ENCODE results near the gene TNC. TPM values are rescaled to one million over a fixed set of nuclear protein-coding genes. Genes with fewer than 3 reads are reported as not detected.

TNC gene
- total and polyA plus RNA-seq, 2 experiments from 2014 or later: 165 to 319 TPM

DNA sequence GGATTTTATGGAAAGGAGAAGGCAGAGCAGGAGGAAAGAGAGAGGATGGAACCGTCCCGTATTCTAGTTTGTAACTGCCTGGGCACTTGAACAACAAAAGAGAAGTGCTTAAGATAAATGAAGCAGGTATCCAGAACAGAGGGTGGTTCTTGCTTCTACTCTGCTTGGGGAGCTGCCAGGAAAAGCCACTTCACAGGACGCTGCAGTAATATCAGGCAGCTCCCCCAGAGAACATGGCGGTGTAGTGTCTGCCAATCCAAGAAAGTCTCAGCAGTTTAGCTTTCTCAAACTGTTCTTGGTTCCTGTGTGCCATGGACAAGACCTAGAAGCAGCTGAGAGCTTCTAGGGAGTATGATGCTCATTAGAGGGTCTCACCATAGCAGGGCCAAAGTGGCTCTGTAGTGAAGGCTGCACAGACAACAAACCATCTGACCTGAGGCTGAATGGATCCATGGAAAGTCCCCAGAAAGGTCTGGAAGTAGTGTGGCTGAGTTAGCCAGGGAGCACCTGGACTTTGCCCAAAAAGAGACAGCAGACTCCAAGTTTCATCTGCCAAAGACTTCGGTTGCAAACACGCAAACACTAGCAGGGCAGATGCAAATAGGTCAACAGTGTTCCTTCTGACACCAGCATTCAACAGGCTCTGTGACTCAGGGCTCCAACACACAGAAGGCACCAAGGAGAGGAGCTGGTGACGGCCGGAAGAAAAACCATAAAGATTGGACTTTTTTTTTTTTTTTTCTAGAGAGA, 115.4 kb downstream of the TNC start:
- Histone ChIP-seq H3K27me3 (replicated peaks; ENCODE audit: insufficient read depth) (no peaks in the 10 kb centered on the region), H2AFZ (no peak overlapping the region), H4K20me1 (ENCODE audit: insufficient read depth) (no peaks in the 10 kb centered on the region), H3K4me1 (ENCODE audit: insufficient read depth) (peaks cover 17% of the 10 kb centered on the region), H3K9me2 (ENCODE audit: insufficient read depth) (no peaks in the 10 kb centered on the region), H3K36me3 (ENCODE audit: low read depth) (no peaks in the 10 kb centered on the region), H3K27ac (no peak overlapping the region), H3K4me2 (ENCODE audit: unreplicated experiment) (no peak overlapping the region), H3K9me3 (ENCODE audit: low read depth) (no peaks in the 10 kb centered on the region), H3K4me3 (no peak overlapping the region), H3K79me2 (ENCODE audit: insufficient read depth) (no peaks in the 10 kb centered on the region), H3F3A (ENCODE audit: insufficient read depth) (peaks cover 20% of the 10 kb centered on the region), H3K9ac (no peak overlapping the region)
- in situ Hi-C loops (cut with MboI): no loop called here
- TF ChIP-seq EZH2 (IDR thresholded peaks at IDR 0.05; ENCODE audit: insufficient read depth, poor library complexity, severe bottlenecking) (no peak), EZH2phosphoT487 (IDR thresholded peaks at IDR 0.05; ENCODE audit: insufficient read depth, low read depth) (no peak)
- 59 to 68% methylated on average over 8 of the region's 8 CpGs for WGBS, 2 experiments (ENCODE audit: low coverage in 1 of 2, low lambda C conversion rate in 2 of 2, missing lambda C conversion rate in 2 of 2)
- peak; percentile 33 for DNase-seq

GRCh38 chr9:115000217-115000639, 117.7 kb downstream of the TNC start:
- Histone ChIP-seq H3K9ac (no peak overlapping the region), H3K4me2 (ENCODE audit: unreplicated experiment) (peak overlapping the region; percentile 60), H3F3A (ENCODE audit: insufficient read depth) (peaks cover 7% of the 10 kb centered on the region), H3K4me1 (ENCODE audit: insufficient read depth) (0 out of 2 replicates have a peak, but pooled peaks cover 4% of the 10 kb centered on the region), H3K27me3 (replicated peaks; ENCODE audit: insufficient read depth) (no peaks in the 10 kb centered on the region), H4K20me1 (ENCODE audit: insufficient read depth) (no peaks in the 10 kb centered on the region), H3K4me3 (peak overlapping the region; percentile 40), H2AFZ (peak overlapping the region; percentile 25; the same call in 1 of the 2 replicates), H3K79me2 (ENCODE audit: insufficient read depth) (no peaks in the 10 kb centered on the region), H3K27ac (no peak overlapping the region), H3K9me2 (ENCODE audit: insufficient read depth) (no peaks in the 10 kb centered on the region), H3K36me3 (ENCODE audit: low read depth) (no peaks in the 10 kb centered on the region), H3K9me3 (ENCODE audit: low read depth) (no peaks in the 10 kb centered on the region)
- peak; percentile 59 for DNase-seq
- TF ChIP-seq EZH2phosphoT487 (IDR thresholded peaks at IDR 0.05; ENCODE audit: insufficient read depth, low read depth) (no peak), EZH2 (IDR thresholded peaks at IDR 0.05; ENCODE audit: insufficient read depth, poor library complexity, severe bottlenecking) (no peak)
- in situ Hi-C loops (cut with MboI): no loop called here
- 2% methylated on average over 7 of the region's 7 CpGs for WGBS, 2 experiments (ENCODE audit: low coverage in 1 of 2, low lambda C conversion rate in 2 of 2, missing lambda C conversion rate in 2 of 2)

- Histone ChIP-seq H3K27me3 (replicated peaks; ENCODE audit: insufficient read depth) (no peaks in the 10 kb centered on the region), H3K36me3 (ENCODE audit: low read depth) (no peaks in the 10 kb centered on the region), H4K20me1 (ENCODE audit: insufficient read depth) (no peaks in the 10 kb centered on the region), H2AFZ (no peak overlapping the region), H3K79me2 (ENCODE audit: insufficient read depth) (no peaks in the 10 kb centered on the region), H3K9me2 (ENCODE audit: insufficient read depth) (no peaks in the 10 kb centered on the region), H3K27ac (no peak overlapping the region), H3K4me3 (no peak overlapping the region), H3K4me2 (ENCODE audit: unreplicated experiment) (no peak overlapping the region), H3F3A (ENCODE audit: insufficient read depth) (peaks cover 7% of the 10 kb centered on the region), H3K9ac (no peak overlapping the region), H3K9me3 (ENCODE audit: low read depth) (no peaks in the 10 kb centered on the region), H3K4me1 (ENCODE audit: insufficient read depth) (0 out of 2 replicates have a peak, but pooled peaks cover 4% of the 10 kb centered on the region)
- in situ Hi-C loops (cut with MboI): no loop called here
- 76 to 79% methylated on average over 2 of the region's 2 CpGs for WGBS, 2 experiments (ENCODE audit: low coverage in 1 of 2, low lambda C conversion rate in 2 of 2, missing lambda C conversion rate in 2 of 2)
- DNase-seq: no peak
- TF ChIP-seq EZH2 (IDR thresholded peaks at IDR 0.05; ENCODE audit: insufficient read depth, poor library complexity, severe bottlenecking) (no peak), EZH2phosphoT487 (IDR thresholded peaks at IDR 0.05; ENCODE audit: insufficient read depth, low read depth) (no peak)
Measured at GRCh38 chr9:114998326-114998725, 119.6 kb downstream of the TNC start.

DNA sequence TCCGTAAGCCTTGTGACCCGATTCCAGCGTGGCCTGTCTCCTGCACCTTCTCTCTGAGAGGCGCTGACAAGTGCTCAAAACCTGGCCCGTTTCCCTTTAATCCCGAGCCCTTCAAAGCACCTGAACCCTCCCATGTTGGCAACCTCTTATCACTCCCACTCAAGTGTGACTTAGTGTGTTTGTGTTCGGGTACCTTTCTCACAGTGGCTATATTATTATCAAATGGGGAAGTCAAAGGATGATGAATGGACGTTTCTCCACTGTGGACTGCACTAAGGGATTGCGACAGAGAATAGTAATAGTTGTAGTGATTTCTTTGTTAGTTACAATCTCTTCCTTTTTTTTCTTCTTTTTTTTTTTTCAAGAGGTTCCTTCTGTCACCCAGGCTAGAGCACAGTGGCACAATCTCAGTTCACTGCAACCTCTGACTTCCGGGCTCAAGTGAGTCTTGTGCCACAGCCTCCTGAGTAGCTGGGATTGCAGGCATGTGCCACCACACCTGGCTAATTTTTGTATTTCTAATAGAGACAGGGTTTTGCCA, 122.2 kb downstream of the TNC start:
- H3K79me2 ChIP-seq (ENCODE audit: insufficient read depth): no peaks in the 10 kb centered on the region
- no peak for DNase-seq

More for the DNA sequence above, 122.2 kb downstream of the TNC start:
- Histone ChIP-seq H3K27me3 (replicated peaks; ENCODE audit: insufficient read depth) (no peaks in the 10 kb centered on the region), H4K20me1 (ENCODE audit: insufficient read depth) (no peaks in the 10 kb centered on the region), H3K27ac (no peak overlapping the region), H3K9me2 (ENCODE audit: insufficient read depth) (no peaks in the 10 kb centered on the region), H3K9me3 (ENCODE audit: low read depth) (no peaks in the 10 kb centered on the region), H2AFZ (no peak overlapping the region), H3K4me1 (ENCODE audit: insufficient read depth) (0 out of 2 replicates have a peak, but pooled peaks cover 4% of the 10 kb centered on the region), H3K36me3 (ENCODE audit: low read depth) (no peaks in the 10 kb centered on the region), H3K4me3 (no peak overlapping the region), H3K4me2 (ENCODE audit: unreplicated experiment) (no peak overlapping the region), H3F3A (ENCODE audit: insufficient read depth) (peaks cover 7% of the 10 kb centered on the region), H3K9ac (no peak overlapping the region)
- TF ChIP-seq EZH2 (IDR thresholded peaks at IDR 0.05; ENCODE audit: insufficient read depth, poor library complexity, severe bottlenecking) (no peak), EZH2phosphoT487 (IDR thresholded peaks at IDR 0.05; ENCODE audit: insufficient read depth, low read depth) (no peak)
- WGBS, 2 experiments (ENCODE audit: low coverage in 1 of 2, low lambda C conversion rate in 2 of 2, missing lambda C conversion rate in 2 of 2): 82 to 86% methylated on average over 10 of the region's 10 CpGs
- in situ Hi-C loops (cut with MboI): no loop called here

Measured in GM23248 (cell line).